ENCODE data around the gene PDZD7.

Gene PDZD7

GRCh38 chr10:101019440-101019703, 11.6 kb downstream of the PDZD7 start:
- H3K4me3 Mint-ChIP-seq = no peak overlapping the region
- ATAC-seq (no peak), DNase-seq (no peak)
- H3K27me3 Mint-ChIP-seq = peaks cover 76% of the 10 kb centered on the region
- no peak overlapping the region for H3K27ac Mint-ChIP-seq
- no peaks in the 10 kb centered on the region for H3K9me3 Mint-ChIP-seq
- peaks cover 22% of the 10 kb centered on the region for H3K4me1 Mint-ChIP-seq

DNA sequence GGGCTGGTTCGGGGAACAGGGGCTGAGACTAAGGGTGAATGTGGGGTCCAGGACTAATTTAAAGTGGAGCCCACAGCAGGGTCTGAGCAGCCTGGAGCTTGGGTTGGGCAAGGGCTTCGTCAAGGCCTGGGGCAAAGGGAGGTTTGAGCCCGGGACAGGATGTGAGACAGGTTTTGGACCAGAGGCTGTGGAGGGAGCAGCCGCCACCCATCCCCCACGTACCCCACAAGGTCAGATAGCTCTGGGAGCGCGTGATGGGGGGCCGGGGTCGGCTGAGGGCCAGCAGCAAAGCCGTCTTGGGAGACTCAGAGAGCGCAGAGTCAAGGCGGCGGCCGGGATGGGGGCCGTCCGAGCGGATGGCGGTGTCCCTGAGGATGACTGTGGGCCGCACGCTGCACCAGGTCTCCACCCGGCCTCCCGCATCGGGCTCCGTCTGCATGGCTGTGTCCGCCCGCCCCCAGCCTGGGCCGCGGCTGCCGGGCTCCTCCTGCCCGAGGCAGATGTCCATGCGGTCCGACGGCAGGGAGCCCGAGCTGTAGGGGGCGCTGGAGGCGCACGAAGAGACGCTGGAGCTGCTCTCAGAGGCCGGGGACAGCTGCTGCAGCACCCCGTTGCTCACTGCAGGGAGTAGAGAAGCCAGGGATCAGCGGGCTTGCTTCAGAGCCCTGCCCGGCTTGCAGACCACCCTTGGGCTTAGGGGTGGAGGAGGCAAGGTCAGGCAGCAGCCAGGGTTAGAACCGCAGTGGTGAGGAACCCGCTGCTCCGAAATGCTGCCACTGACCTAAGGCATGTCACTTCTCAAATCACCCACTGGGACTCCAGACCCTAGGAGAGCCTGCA, 12.1 kb downstream of the PDZD7 start:
- Mint-ChIP-seq H3K4me3 (peak overlapping the region in 1 of 2 donors; percentile 44), H3K4me1 (peaks cover 27% of the 10 kb centered on the region), H3K27ac (peak overlapping the region in 1 of 2 donors; percentile 16), H3K9me3 (no peaks in the 10 kb centered on the region), H3K27me3 (peaks cover 82% of the 10 kb centered on the region)
- DNase-seq (peak; percentile 78 to 82), ATAC-seq (peak; percentile 88)

GRCh38 chr10:101018118-101018599, 12.8 kb downstream of the PDZD7 start:
- H3K4me3 Mint-ChIP-seq = peak overlapping the region in 1 of 2 donors; percentile 44
- no peaks in the 10 kb centered on the region for H3K9me3 Mint-ChIP-seq
- ATAC-seq (peak; percentile 1), DNase-seq (no peak)
- peaks cover 86% of the 10 kb centered on the region for H3K27me3 Mint-ChIP-seq
- H3K4me1 Mint-ChIP-seq = peaks cover 32% of the 10 kb centered on the region
- H3K27ac Mint-ChIP-seq = peak overlapping the region in 1 of 2 donors; percentile 16

DNA sequence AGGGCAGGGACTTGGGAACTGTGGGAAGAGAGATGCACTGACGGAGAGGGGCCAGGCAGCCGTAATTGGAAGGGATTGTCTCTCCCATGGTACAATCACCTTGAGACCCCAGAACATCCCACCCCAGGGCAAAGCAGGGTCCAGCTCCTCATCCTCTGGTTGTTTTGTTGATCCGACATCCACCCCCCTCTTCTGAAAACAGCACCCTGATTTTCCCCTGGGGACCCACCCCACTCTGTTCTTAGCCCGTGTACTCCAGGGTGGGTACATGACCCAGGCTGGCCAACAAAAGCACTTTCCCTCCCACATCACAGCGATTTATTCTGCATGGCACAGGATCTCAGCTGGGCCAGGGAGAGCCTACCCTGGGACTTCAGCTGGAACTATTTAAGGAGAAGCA, 14.1 kb downstream of the PDZD7 start:
- no peak overlapping the region for H3K4me3 Mint-ChIP-seq
- ATAC-seq (no peak), DNase-seq (no peak)
- H3K9me3 Mint-ChIP-seq = no peaks in the 10 kb centered on the region
- peaks cover 84% of the 10 kb centered on the region for H3K27me3 Mint-ChIP-seq
- H3K4me1 Mint-ChIP-seq = peaks cover 39% of the 10 kb centered on the region
- no peak overlapping the region for H3K27ac Mint-ChIP-seq

DNA sequence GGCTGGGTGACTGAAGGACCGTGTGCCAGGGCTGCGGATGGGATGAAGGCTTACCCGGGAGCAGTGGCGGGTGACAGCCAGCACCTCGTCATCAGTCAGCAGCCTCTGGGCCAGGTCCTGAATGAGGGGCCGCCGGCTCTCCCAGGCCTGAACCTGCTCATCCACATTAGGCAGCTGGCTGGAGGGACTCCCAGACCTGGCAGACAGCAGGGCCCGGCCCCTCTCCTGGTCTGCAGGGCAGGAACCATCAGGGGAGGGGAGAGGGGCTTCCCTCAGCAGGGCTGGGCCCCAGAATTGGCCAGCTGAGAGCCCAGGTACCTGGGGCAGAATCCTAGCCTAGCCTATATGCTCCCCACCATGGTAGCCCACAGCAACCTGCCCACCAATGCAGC, 15.4 kb downstream of the PDZD7 start:
- no peak for ATAC-seq
- H3K27ac Mint-ChIP-seq = no peak overlapping the region
- H3K4me1 Mint-ChIP-seq = peaks cover 39% of the 10 kb centered on the region
- DNase-seq = no peak
- no peaks in the 10 kb centered on the region for H3K9me3 Mint-ChIP-seq
- no peak overlapping the region for H3K4me3 Mint-ChIP-seq
- peaks cover 73% of the 10 kb centered on the region for H3K27me3 Mint-ChIP-seq

DNA sequence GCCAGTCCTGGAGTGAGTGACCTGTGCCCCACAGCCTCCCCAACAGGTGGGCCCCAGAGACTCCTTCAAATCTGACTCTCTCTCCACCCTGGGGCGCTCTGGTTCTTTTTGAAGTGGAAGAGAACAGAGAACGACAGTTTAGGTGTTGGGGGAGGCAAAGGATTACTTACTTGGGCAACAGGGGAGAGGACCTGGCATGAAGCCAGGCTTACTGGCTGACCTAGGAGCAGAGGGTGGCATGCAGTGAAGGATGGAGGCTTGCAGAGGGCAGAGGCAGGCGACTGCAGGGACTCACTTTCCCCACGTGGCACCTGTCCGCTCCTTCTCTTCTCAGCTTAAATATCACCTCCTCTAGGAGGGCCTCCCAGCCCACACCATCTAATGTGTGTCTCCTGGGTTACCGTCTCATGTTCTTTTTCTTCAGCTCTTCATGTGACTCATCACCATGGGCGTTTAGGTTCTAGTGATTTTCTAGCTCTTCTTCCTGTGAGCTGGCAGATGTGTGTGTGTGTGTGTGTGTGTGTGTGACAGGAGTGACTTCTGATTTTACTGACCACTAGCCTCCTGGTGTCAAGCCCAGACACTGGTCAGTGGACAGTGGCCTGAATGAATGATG, 15.9 kb downstream of the PDZD7 start:
- no peak overlapping the region for H3K4me3 Mint-ChIP-seq
- no peak for DNase-seq
- H3K27me3 Mint-ChIP-seq = peaks cover 68% of the 10 kb centered on the region
- H3K9me3 Mint-ChIP-seq = no peaks in the 10 kb centered on the region
- H3K27ac Mint-ChIP-seq = no peak overlapping the region
- peaks cover 39% of the 10 kb centered on the region for H3K4me1 Mint-ChIP-seq
- no peak for ATAC-seq

- no peak for ATAC-seq
These were observed 16.6 kb downstream of the PDZD7 start for GRCh38 chr10:101014230-101014884.

GRCh38 chr10:101013365-101013825, 17.5 kb downstream of the PDZD7 start:
- no peak for DNase-seq
- Mint-ChIP-seq H3K27ac (peak overlapping the region in 1 of 2 donors; percentile 89), H3K27me3 (peaks cover 53% of the 10 kb centered on the region), H3K4me3 (peak overlapping the region; percentile 21 to 34), H3K9me3 (no peaks in the 10 kb centered on the region), H3K4me1 (peaks cover 32% of the 10 kb centered on the region)
- no peak for ATAC-seq

More at GRCh38 chr10:101014230-101014884, 16.6 kb downstream of the PDZD7 start:
- H3K27me3 Mint-ChIP-seq = peaks cover 63% of the 10 kb centered on the region
- no peak overlapping the region for H3K4me3 Mint-ChIP-seq
- no peaks in the 10 kb centered on the region for H3K9me3 Mint-ChIP-seq
- H3K27ac Mint-ChIP-seq = no peak overlapping the region
- peak; percentile 69 to 72 for DNase-seq
- peaks cover 39% of the 10 kb centered on the region for H3K4me1 Mint-ChIP-seq

DNA sequence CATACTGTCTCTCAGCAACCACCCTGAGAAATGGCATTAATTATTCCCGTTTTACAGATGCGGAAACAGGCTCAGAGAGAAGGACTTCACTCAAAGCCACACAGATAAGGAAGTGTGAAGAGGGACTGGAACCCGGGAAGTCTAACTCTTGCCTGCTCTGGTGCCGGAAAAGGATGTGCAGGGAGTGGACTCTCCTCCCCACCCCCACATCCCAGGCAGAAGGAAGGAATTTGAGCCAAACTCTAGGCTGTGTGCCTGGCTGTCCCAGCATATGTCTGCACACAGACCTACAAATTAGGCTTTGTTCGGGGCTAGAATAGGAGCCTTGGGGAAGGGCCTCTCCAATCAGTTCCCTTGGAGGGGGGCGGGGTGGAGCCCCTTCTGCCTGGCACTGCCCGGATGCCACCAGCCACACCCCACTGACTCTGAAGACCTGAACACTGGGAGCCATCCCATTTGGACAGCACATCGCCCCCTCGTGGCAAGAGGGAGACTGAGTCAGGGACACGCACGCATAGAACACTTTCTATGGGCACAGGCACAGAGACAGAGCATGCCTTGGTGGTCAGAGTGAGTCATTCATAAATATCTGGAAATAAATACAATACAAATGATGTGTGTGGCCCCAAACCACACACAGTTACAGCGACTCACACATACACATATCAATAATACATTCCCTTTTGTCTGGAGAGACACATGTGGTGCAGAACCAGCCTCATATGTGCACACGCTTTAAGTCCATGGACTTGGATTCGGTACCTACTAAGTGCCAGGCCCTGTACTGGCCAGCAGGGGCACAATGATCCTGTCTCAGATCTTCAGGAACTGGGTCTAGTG, 18.2 kb downstream of the PDZD7 start:
- Mint-ChIP-seq H3K27ac (peak overlapping the region in 1 of 2 donors; percentile 89), H3K4me3 (peak overlapping the region; percentile 21 to 34), H3K4me1 (peaks cover 29% of the 10 kb centered on the region), H3K9me3 (no peaks in the 10 kb centered on the region), H3K27me3 (peaks cover 46% of the 10 kb centered on the region)
- ATAC-seq = peak; percentile 95
- peak; percentile 74 to 87 for DNase-seq

DNA sequence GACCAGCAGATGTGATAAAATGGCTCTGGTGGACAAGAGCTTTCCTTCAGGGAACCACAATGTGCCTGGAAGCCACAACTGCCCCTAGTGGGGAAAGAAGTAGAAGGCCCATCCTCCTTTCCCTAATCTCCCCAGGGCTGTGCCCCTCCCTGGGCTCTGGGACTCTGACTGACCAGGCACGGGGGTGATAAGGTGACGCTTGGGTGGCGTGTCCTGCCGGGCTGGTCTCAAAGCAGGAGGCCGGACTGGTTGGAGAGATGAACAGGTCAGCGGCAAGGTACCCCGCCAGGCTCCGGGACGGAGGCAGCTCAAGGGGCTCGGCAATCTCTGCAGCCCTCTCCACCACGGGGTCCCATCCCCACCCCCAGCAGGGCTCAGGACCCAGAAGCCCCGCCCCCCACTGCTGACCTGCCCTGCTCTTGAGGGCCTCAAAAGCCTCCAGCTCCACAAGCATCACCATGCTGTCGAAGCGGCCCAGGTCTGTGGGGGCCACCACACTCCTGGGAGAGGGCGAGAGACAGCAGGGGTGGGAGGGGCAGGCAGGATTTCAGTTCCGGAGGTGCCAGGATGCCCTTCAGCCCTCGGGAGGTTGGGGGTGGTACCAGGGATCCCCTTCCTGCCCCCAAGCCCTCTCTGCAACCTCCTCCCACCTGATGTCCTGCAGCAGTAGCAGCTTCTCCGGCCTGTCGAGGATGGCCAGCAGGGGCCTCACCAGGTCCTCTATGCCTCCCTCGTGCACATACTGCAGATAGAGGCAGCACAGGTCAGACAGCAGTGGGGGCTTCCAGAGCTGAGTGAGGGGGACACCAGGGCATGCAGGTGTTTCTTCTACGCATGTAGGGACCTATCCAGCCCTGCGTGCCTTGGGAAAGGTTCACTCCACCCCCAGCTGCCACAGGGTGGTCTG, 19.2 kb downstream of the PDZD7 start:
- Mint-ChIP-seq H3K9me3 (no peaks in the 10 kb centered on the region), H3K27ac (peak overlapping the region in 1 of 2 donors; percentile 37), H3K4me1 (peaks cover 29% of the 10 kb centered on the region), H3K4me3 (no peak overlapping the region), H3K27me3 (peaks cover 37% of the 10 kb centered on the region)
- DNase-seq (no peak), ATAC-seq (no peak)

- H3K4me1 Mint-ChIP-seq = peaks cover 26% of the 10 kb centered on the region
- DNase-seq (no peak), ATAC-seq (no peak)
- H3K27ac Mint-ChIP-seq = no peak overlapping the region
- H3K9me3 Mint-ChIP-seq = no peaks in the 10 kb centered on the region
- H3K4me3 Mint-ChIP-seq = no peak overlapping the region
- H3K27me3 Mint-ChIP-seq = peaks cover 22% of the 10 kb centered on the region
These were observed 20.6 kb downstream of the PDZD7 start for GRCh38 chr10:101010329-101010728.

DNA sequence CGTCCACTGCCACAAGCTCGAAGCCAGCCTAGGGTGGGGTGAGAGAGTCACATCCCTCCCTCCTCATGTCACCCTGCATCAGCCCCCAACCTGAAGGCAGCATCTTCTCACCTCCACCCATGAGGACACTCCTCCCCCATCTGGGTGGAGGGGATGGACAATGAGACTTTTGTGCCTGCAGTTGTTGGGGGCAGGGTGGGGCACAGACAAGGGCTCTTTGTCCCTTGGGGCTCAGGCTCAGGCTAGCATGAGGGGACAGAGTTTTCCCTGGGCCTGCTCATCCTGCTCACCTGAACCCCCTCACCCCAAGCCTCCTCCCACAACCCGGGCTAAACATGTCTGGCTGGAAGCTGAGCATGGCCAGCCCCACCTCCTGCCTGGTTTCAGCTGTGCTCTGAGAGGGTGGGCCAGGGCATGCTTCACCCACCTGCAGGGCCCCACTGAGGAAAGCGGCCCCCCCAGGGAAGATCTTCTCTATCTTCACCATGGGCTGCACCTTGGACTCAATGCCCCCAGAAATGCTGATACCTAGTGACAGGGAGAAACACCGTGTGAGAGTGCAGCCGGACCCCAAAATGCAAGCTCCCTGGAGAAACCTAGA, 22.0 kb downstream of the PDZD7 start:
- peaks cover 12% of the 10 kb centered on the region for H3K4me1 Mint-ChIP-seq
- peak overlapping the region in 1 of 2 donors; percentile 19 for H3K27ac Mint-ChIP-seq
- H3K4me3 Mint-ChIP-seq = no peak overlapping the region
- no peaks in the 10 kb centered on the region for H3K9me3 Mint-ChIP-seq
- no peak for ATAC-seq
- no peak for DNase-seq
- peaks cover 8% of the 10 kb centered on the region for H3K27me3 Mint-ChIP-seq

DNA sequence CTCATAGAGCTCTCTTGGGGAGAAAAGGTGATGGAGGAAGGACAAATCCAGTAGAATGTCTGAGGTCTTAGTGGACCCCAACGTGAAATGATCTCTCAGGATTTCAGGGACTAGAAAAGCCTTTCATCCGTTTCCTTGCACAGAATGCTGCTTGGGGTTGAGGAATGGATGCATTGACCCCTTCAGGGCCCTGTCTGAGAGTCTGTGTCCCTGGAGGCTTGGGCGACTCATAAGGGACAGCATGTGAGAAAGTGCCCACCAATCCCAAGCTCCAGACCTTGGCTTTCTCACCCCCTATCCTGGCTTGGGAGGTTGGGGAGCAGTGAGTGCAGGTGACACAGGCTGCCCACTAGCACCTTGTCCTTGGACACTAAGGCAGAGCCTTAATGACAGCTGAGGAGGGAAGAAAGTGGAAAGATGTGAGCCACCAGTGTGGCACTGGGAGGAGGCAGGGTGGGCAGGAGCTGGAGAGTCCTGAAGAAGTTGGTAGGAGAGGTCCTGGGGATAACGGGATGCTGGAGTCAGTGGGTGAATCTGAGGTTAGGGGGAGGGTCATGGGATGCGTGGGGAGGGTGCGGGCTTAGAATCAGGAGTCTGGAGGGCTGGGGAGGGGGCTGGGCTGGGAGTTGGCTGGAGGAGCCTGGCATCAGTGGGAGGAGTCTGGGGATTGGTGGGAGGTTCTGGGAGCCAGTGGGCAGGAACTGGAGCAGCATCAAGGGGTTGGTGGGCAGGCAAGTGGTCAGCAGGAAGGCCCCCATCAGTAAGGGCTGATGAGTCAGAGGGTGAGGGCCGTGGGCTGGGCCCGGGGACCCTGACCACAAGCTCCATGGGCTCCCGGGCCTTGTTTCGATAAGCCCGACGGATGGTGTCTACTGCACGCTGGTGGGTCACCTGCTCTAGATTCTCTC, 22.8 kb downstream of the PDZD7 start:
- peak overlapping the region in 1 of 2 donors; percentile 27 for H3K27ac Mint-ChIP-seq
- no peak for ATAC-seq
- H3K4me3 Mint-ChIP-seq = no peak overlapping the region

More for the DNA sequence above, 22.8 kb downstream of the PDZD7 start:
- no peaks in the 10 kb centered on the region for H3K9me3 Mint-ChIP-seq
- peaks cover 3% of the 10 kb centered on the region for H3K27me3 Mint-ChIP-seq
- no peak for DNase-seq
- H3K4me1 Mint-ChIP-seq = peaks cover 7% of the 10 kb centered on the region

Data from stimulated activated naive CD8-positive, alpha-beta T cell treated with anti-CD3 and anti-CD28 coated beads, Interleukin-15, amount 100 ng/mL, for 72 hours (primary cell).